ENCODE data around the gene TNNC1. TPM values are rescaled to one million over a fixed set of nuclear protein-coding genes. Genes with fewer than 3 reads are reported as not detected.

Gene TNNC1
- total RNA-seq, 2 experiments from 2014 or later, result 5.3 to 6.6 TPM

DNA sequence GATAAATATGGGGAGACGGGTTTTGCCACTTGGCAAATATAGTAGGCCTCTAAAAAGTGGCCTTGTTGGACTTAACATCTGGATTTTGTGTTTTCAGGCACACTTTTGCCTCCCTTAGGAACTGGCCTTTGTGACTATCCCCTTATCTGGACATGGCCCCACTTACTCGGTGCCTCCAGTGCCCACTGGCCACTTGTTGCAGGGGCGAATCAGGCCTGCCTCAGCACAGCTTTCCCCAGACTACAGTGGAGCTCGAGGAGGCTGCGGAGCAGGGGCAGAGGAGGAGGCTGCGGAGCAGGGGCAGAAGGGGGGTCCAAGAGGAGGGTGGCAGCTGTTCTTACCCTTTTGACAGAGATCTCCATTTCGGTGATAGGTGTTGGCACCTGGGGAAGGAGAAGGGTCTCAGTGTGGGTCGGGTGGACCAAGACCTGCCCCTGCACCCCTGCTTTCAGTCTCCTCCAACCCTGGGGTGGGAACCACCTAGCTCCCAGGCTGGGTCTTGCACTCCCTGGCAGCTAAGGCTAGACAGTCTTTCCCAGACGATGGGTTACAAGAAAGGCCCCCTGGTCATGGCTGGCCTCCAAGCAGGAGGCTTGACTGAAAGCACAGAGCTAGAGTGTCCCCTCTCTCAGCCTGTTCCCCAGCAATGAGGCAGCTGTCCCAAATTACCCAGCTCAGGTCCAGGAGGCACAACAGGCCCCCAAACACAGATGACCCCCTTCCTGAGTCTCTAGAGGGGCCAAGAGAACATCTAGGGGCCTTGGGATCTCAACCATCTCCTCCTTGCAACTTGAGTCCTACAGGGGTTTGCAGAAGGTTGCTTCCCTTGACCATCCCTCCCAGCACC lies 15.0 kb downstream of the TNNC1 start:
- Histone ChIP-seq H3K4me3 (ENCODE audit: low read length) (no peak overlapping the region), H3K9me3 (ENCODE audit: control insufficient read depth in 1 of 2, insufficient read depth in 1 of 2, low read length in 2 of 2) (no peaks in the 10 kb centered on the region), H3K36me3 (ENCODE audit: insufficient read depth, low read length) (no peaks in the 10 kb centered on the region), H3K4me1 (ENCODE audit: insufficient read depth, low read length) (peaks cover 7% of the 10 kb centered on the region), H3K27me3 (ENCODE audit: control insufficient read depth in 1 of 2, insufficient read depth in 2 of 2, low read length in 2 of 2) (no peaks in the 10 kb centered on the region), H3K27ac (ENCODE audit: low read depth in 1 of 2, low read length in 2 of 2) (no peak overlapping the region)
- TF ChIP-seq, protein P1, sequence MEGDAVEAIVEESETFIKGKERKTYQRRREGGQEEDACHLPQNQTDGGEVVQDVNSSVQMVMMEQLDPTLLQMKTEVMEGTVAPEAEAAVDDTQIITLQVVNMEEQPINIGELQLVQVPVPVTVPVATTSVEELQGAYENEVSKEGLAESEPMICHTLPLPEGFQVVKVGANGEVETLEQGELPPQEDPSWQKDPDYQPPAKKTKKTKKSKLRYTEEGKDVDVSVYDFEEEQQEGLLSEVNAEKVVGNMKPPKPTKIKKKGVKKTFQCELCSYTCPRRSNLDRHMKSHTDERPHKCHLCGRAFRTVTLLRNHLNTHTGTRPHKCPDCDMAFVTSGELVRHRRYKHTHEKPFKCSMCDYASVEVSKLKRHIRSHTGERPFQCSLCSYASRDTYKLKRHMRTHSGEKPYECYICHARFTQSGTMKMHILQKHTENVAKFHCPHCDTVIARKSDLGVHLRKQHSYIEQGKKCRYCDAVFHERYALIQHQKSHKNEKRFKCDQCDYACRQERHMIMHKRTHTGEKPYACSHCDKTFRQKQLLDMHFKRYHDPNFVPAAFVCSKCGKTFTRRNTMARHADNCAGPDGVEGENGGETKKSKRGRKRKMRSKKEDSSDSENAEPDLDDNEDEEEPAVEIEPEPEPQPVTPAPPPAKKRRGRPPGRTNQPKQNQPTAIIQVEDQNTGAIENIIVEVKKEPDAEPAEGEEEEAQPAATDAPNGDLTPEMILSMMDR (IDR thresholded peaks at IDR 0.05), result no peak
- ATAC-seq (ENCODE audit: poor library complexity) (no peak), DNase-seq (no peak)
- intact Hi-C loops (cut with DNase I, micrococcal nuclease), result no loop called here
- ChIA-PET CTCF (no interaction called here), POLR2A (no interaction called here)
- no peak overlapping the region for H3K4me3 Mint-ChIP-seq
- no peaks in the 10 kb centered on the region for H3K36me3 Mint-ChIP-seq (ENCODE audit: low read depth)
- H3K9me3 Mint-ChIP-seq, result no peaks in the 10 kb centered on the region
- H3K27me3 Mint-ChIP-seq, result no peaks in the 10 kb centered on the region
- no peak overlapping the region for H3K27ac Mint-ChIP-seq
- no peaks in the 10 kb centered on the region for H3K4me1 Mint-ChIP-seq (ENCODE audit: low read depth)

- no peak overlapping the region for H3K4me3 ChIP-seq (ENCODE audit: low read length)
- H3K9me3 ChIP-seq (ENCODE audit: control insufficient read depth in 1 of 2, insufficient read depth in 1 of 2, low read length in 2 of 2), result no peaks in the 10 kb centered on the region
- no peaks in the 10 kb centered on the region for H3K27me3 Mint-ChIP-seq
- H3K27ac Mint-ChIP-seq, result no peak overlapping the region
- intact Hi-C loops (cut with DNase I, micrococcal nuclease), result no loop called here
- no peak overlapping the region for H3K4me3 Mint-ChIP-seq
- no peaks in the 10 kb centered on the region for H3K27me3 ChIP-seq (ENCODE audit: control insufficient read depth in 1 of 2, insufficient read depth in 2 of 2, low read length in 2 of 2)
- ATAC-seq (ENCODE audit: poor library complexity) (no peak), DNase-seq (no peak)
- no peaks in the 10 kb centered on the region for H3K9me3 Mint-ChIP-seq
- H3K36me3 Mint-ChIP-seq (ENCODE audit: low read depth), result no peaks in the 10 kb centered on the region
- peaks cover 9% of the 10 kb centered on the region for H3K4me1 ChIP-seq (ENCODE audit: insufficient read depth, low read length)
- ChIA-PET CTCF (no interaction called here), POLR2A (no interaction called here)
- no peaks in the 10 kb centered on the region for H3K4me1 Mint-ChIP-seq (ENCODE audit: low read depth)
- TF ChIP-seq, protein P1 (IDR thresholded peaks at IDR 0.05), result no peak
- no peaks in the 10 kb centered on the region for H3K36me3 ChIP-seq (ENCODE audit: insufficient read depth, low read length)
- no peak overlapping the region for H3K27ac ChIP-seq (ENCODE audit: low read depth in 1 of 2, low read length in 2 of 2)
Measured at GRCh38 chr3:52438104-52438376, 15.8 kb downstream of the TNNC1 start.

DNA sequence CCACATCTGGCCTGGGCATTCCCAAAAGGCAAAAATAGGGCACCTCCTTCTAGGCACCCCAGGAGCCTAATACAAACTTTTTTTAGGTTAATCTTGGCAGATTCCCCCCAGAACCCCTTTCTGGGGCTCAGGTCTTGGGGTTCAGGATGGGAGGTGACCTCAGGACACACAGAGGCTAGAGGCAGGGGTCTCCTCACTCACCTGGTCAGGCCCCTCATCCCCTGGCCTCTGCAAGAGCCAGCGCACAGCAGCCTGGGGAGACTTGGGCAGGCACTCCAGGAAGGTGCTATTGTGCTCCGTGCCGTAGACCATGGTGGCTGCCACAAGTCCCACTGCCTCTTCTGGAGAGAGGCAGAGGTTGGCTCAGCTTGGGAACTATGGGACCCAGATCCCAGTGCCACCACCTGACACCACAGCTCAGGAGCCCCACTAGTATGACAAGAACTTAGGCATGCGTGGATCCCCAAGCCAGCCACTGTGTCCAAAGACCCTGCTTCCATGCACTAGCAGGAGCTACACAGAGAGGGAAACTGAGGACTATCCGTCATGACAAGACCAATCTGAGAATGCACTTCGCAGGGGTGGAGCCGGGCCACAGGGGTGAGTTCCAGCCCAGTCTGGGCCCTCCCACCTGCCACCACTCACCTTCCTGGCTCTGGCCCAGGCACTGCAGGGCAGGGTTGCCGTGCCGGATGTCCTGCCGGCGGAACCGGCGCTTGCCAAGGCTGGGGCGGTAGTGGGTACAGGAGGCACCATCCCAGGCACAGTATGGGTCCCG lies 16.3 kb downstream of the TNNC1 start:
- Mint-ChIP-seq H3K36me3 (ENCODE audit: low read depth) (no peaks in the 10 kb centered on the region), H3K27me3 (no peaks in the 10 kb centered on the region), H3K27ac (no peak overlapping the region), H3K4me1 (ENCODE audit: low read depth) (no peaks in the 10 kb centered on the region), H3K9me3 (no peaks in the 10 kb centered on the region), H3K4me3 (no peak overlapping the region)
- Histone ChIP-seq H3K9me3 (ENCODE audit: control insufficient read depth in 1 of 2, insufficient read depth in 1 of 2, low read length in 2 of 2) (no peaks in the 10 kb centered on the region), H3K4me3 (ENCODE audit: low read length) (no peak overlapping the region), H3K27me3 (ENCODE audit: control insufficient read depth in 1 of 2, insufficient read depth in 2 of 2, low read length in 2 of 2) (no peaks in the 10 kb centered on the region), H3K27ac (ENCODE audit: low read depth in 1 of 2, low read length in 2 of 2) (no peak overlapping the region), H3K4me1 (ENCODE audit: insufficient read depth, low read length) (peaks cover 8% of the 10 kb centered on the region), H3K36me3 (ENCODE audit: insufficient read depth, low read length) (no peaks in the 10 kb centered on the region)
- DNase-seq (no peak), ATAC-seq (ENCODE audit: poor library complexity) (no peak)
- TF ChIP-seq, protein P1 (IDR thresholded peaks at IDR 0.05), result no peak
- intact Hi-C loops (cut with DNase I, micrococcal nuclease), result no loop called here
- CTCF ChIA-PET, result interaction anchor here (0.6 kb wide), 1 partner anchor 25 kb away, joined by 3 read pairs; no protein-coding TSS in a partner anchor
- POLR2A ChIA-PET, result no interaction called here

All from CD4-positive, alpha-beta T cell (primary cell).